Gastroesophageal sphincter (tissue), 2 donors: ENCODE results near the gene PLA2G4A.
"Not testable (repeated sequence)": the region's sequence is repeated elsewhere in the genome, so short reads cannot be mapped to it uniquely, and the experiment has no call there.

Source experiments
- POLR2A ChIP-seq, 2 donors: fragments of 450-650 bp; IDR thresholded peaks; one replicate each; pipeline ENCODE4 v1.6.1; 2017; ENCODE audit warnings: antibody characterized with exemption in 2 of 2, mild to moderate bottlenecking in 2 of 2, moderate library complexity in 1 of 2
- POLR2AphosphoS5 ChIP-seq: sonication (generic); formaldehyde crosslinking; IDR thresholded peaks from one replicate; pipeline ENCODE4 v1.6.1; 2017; ENCODE audit warnings: antibody characterized with exemption

DNA sequence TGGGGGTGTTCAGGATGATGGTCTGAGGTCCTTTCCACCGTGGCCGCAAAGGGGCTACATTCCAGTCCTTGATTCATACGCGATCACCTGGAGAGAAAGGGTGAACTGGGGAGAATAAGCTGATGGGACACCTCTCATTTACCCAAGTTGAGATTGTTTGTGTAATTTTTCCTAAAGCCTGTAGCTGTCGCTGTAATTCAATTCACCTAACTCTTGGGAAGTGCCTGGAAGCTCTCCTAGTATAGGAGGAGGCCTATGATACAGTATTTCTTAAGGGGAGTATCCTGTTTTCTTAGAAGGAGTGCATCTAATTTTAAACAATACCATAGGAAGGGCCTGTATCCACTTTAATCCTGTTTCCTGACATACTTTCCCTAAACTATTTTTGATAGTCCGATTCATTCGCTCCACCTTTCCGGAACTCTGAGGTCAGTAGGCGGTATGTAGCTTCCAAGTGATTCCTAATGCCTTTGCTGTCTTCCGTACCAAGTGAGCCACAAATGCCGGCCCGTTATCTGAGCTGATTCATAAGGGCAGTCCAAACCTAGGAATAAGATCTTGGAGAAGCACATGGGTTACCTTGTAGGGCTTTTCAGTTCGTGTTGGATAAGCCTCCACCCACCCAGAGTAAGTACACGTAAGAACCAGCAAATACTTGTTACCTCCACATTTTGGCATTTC, 88.5 kb downstream of the PLA2G4A start:
- not testable (repeated sequence) for TF ChIP-seq POLR2A (IDR thresholded peaks at IDR 0.05); POLR2AphosphoS5
